HL-60 (cell line): ENCODE data around the gene ATP8A2.

Experiments used
- CTCF ChIP-seq: IDR thresholded peaks from one replicate; pipeline ENCODE4 v1.5.1; 2011; ENCODE audit warnings: low read length, control low read depth, inconsistent platforms; ENCODE audit not compliant: insufficient read depth
- GABPA ChIP-seq: IDR thresholded peaks from 2 replicates; pipeline ENCODE4 v1.6.1; 2012; ENCODE audit warnings: low read depth
- POLR2AphosphoS5 ChIP-seq: IDR thresholded peaks from 2 replicates; pipeline ENCODE4 v1.6.1; 2012; ENCODE audit warnings: low read depth
- SPI1 ChIP-seq: IDR thresholded peaks from 2 replicates; pipeline ENCODE4 v1.6.1; 2012; ENCODE audit warnings: low read depth, mild to moderate bottlenecking, borderline replicate concordance
- TF ChIP-seq, protein P1 (sequence below): IDR thresholded peaks from 2 replicates; pipeline ENCODE4 v1.6.1; 2012; ENCODE audit warnings: low read depth; ENCODE audit not compliant: insufficient replicate concordance

DNA sequence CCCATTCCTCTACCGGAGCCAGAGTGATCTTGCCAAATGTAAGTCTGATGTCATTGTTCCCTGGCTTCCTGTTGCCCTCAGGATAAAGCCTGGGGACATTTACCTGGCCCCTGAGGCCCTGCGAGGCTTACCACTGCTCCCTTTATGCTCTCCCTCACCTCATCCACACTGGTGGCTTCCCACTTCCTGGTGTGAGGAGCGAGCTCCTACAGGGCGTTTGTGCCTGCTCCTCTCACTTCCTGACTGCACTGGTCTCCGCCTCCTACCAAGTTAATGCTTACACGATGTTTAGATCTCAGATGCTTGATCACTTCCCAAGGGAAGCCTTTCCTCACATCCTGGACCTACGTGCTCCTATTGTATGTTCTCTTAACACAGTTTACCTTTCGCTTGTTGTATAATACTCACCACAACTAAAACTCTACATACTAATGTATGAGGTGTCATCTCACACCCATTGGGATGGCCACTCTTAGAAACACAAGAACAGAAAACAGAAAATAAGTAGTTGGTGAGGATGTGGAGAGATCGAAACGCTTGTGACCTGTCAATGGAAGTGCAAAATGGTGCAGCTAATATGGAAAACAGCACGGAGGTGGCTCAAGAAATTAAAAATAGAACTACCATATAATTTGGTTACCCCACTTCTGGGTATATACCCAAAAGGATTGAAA, 502.4 kb downstream of the ATP8A2 start:
- TF ChIP-seq POLR2AphosphoS5 (no peak), CTCF (no peak), GABPA (no peak), SPI1 (no peak)
- TF ChIP-seq, protein P1, sequence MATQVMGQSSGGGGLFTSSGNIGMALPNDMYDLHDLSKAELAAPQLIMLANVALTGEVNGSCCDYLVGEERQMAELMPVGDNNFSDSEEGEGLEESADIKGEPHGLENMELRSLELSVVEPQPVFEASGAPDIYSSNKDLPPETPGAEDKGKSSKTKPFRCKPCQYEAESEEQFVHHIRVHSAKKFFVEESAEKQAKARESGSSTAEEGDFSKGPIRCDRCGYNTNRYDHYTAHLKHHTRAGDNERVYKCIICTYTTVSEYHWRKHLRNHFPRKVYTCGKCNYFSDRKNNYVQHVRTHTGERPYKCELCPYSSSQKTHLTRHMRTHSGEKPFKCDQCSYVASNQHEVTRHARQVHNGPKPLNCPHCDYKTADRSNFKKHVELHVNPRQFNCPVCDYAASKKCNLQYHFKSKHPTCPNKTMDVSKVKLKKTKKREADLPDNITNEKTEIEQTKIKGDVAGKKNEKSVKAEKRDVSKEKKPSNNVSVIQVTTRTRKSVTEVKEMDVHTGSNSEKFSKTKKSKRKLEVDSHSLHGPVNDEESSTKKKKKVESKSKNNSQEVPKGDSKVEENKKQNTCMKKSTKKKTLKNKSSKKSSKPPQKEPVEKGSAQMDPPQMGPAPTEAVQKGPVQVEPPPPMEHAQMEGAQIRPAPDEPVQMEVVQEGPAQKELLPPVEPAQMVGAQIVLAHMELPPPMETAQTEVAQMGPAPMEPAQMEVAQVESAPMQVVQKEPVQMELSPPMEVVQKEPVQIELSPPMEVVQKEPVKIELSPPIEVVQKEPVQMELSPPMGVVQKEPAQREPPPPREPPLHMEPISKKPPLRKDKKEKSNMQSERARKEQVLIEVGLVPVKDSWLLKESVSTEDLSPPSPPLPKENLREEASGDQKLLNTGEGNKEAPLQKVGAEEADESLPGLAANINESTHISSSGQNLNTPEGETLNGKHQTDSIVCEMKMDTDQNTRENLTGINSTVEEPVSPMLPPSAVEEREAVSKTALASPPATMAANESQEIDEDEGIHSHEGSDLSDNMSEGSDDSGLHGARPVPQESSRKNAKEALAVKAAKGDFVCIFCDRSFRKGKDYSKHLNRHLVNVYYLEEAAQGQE, result no peak
